ENCODE data around the gene THEM5.
"Not testable (repeated sequence)": the region's sequence is repeated elsewhere in the genome, so short reads cannot be mapped to it uniquely, and the experiment has no call there.

The THEM5 gene, protein sequence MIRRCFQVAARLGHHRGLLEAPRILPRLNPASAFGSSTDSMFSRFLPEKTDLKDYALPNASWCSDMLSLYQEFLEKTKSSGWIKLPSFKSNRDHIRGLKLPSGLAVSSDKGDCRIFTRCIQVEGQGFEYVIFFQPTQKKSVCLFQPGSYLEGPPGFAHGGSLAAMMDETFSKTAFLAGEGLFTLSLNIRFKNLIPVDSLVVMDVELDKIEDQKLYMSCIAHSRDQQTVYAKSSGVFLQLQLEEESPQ

DNA sequence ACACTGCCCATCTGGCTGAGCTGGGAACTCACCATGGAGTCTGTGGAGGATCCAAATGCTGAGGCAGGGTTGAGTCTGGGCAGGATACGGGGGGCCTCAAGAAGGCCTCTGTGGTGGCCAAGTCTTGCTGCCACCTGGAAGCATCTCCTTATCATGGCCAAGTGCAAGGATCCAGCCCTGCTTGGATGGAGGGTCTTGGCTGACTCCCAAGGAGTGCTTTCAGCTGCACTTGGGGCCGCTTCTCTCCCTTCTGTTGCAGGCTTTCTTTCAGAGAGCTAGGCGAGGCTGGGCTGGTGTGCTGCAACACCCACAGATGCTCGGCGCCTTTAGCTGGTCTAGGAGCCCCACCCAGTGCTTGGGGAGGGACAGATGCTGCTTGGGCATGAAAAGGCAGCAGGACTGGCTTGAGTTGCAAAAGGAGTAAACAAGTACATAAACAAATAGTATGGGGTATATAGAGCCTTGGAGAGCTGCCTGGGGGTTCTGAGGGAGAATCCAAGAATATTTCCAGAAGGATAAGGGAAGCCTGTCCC is at the start of gene THEM5:
Gene THEM5 (minus strand): TSS at position 302 of the 533 bp plus-strand sequence. CDS start 147 bp downstream, at position 155.
- H3K27ac Mint-ChIP-seq, result no peak within 1 kb of the TSS
- ATAC-seq (ENCODE audit: low read depth) (no peak), DNase-seq (ENCODE audit: low spot score in 2 of 2) (no peak)
- no peaks in the 10 kb centered on the region for H3K36me3 Mint-ChIP-seq
- no peak within 1 kb of the TSS for H3K4me3 Mint-ChIP-seq
- H3K27me3 Mint-ChIP-seq, result peaks cover 16% of the 10 kb centered on the region
- H3K4me1 Mint-ChIP-seq, result no peaks in the 10 kb centered on the region
- no peaks in the 10 kb centered on the region for H3K9me3 Mint-ChIP-seq

DNA sequence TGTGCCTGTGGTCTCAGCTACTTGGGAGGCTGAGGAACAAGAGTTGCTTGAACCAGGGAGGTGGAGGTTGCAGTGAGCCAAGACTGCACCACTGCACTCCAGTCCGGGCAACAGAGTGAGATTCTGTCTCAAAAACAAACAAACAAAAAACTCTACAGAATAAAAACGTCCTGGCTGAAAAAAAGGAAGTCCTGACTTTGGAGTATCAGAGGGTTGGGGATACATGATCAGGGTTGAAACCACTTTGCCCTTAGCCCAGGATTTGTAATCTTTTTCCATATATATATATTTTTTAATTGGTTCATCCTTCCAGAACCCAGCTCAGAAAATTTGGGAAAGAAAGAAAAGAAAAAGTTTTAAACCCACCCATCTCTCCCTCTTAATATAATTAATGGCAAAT is 49.3 kb upstream of the THEM5 start:
- H3K9me3 Mint-ChIP-seq, result peaks cover 10% of the 10 kb centered on the region
- no peak for DNase-seq (ENCODE audit: low spot score in 2 of 2)
- H3K27ac Mint-ChIP-seq, result no peak overlapping the region
- no peak overlapping the region for H3K4me3 Mint-ChIP-seq
- no peaks in the 10 kb centered on the region for H3K27me3 Mint-ChIP-seq
- peaks cover 9% of the 10 kb centered on the region for H3K4me1 Mint-ChIP-seq
- ATAC-seq (ENCODE audit: low read depth), result no peak
- H3K36me3 Mint-ChIP-seq, result peaks cover 45% of the 10 kb centered on the region

DNA sequence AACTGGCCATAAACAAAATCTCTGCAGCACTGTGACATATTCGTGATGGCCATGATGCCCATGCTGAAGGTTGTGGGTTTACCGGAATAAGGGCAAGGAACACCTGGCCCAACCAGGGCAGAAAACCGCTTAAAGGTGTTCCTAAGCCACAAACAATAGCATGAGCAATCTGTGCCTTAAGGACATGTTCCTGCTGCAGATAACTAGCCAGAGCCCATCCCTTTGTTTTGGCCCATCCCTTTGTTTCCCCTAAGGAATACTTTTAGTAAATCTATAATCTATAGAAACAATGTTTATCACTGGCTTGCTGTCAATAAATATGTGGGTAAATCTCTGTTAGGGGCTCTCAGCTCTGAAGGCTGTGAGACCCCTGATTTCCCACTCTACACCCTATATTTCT is 47.3 kb upstream of the THEM5 start:
- ATAC-seq (ENCODE audit: low read depth); H3K27me3 Mint-ChIP-seq; DNase-seq (ENCODE audit: low spot score in 2 of 2); H3K4me3 Mint-ChIP-seq; H3K27ac Mint-ChIP-seq; H3K4me1 Mint-ChIP-seq: not testable (repeated sequence)
- H3K9me3 Mint-ChIP-seq, result peaks cover 10% of the 10 kb centered on the region
- peaks cover 39% of the 10 kb centered on the region for H3K36me3 Mint-ChIP-seq

DNA sequence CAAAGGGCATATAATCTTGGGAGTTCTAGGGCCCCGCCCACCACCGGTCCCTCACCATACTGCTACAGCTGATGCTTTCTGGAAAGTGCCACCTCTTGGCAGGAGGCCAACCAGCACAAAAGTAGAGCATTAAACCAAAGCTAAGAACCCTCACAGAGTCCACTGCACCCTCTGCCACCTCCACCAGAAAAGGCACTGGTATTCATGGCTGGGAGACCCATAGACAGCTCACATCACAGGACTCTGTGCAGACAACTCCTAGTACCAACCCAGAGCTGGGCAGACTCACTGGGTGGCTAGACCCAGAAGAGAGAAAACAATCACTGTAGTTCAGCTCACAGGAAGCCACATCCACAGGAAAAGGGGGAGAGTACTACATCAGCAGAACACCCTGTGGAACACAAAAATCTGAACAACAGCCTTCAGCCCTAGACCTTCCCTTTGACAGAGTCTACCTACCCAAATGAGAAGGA is 45.0 kb upstream of the THEM5 start:
- H3K4me1 Mint-ChIP-seq, result peaks cover 6% of the 10 kb centered on the region
- no peak for ATAC-seq (ENCODE audit: low read depth)
- H3K27ac Mint-ChIP-seq, result no peak overlapping the region
- H3K9me3 Mint-ChIP-seq, result peaks cover 10% of the 10 kb centered on the region
- peaks cover 33% of the 10 kb centered on the region for H3K36me3 Mint-ChIP-seq
- DNase-seq (ENCODE audit: low spot score in 2 of 2), result no peak
- no peak overlapping the region for H3K4me3 Mint-ChIP-seq
- no peaks in the 10 kb centered on the region for H3K27me3 Mint-ChIP-seq

DNA sequence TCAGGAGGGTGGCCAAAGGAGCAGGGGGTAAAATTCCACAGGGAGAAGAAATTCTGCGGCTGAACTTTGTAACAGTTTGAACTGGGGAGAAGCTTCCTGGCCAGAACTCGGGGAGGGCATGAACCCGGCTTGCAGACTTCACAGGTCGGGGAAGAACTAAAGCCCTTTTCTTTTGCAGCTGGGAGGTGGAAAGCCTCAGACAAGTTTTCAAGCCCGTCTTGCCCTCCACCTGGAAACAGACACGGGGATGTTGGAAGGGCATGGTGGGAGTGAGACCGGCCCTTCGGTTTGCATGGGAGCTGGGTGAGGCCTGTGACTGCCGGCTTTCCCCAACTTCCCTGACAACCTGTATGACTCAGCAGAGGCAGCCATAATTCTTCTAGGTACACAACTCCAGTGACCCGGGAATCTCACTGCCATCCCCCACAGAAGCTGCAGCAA is 44.5 kb upstream of the THEM5 start:
- H3K4me1 Mint-ChIP-seq, result peaks cover 6% of the 10 kb centered on the region
- H3K4me3 Mint-ChIP-seq, result no peak overlapping the region
- DNase-seq (ENCODE audit: low spot score in 2 of 2) (no peak), ATAC-seq (ENCODE audit: low read depth) (no peak)
- H3K9me3 Mint-ChIP-seq, result peaks cover 10% of the 10 kb centered on the region
- peaks cover 37% of the 10 kb centered on the region for H3K36me3 Mint-ChIP-seq
- H3K27me3 Mint-ChIP-seq, result no peaks in the 10 kb centered on the region
- no peak overlapping the region for H3K27ac Mint-ChIP-seq

DNA sequence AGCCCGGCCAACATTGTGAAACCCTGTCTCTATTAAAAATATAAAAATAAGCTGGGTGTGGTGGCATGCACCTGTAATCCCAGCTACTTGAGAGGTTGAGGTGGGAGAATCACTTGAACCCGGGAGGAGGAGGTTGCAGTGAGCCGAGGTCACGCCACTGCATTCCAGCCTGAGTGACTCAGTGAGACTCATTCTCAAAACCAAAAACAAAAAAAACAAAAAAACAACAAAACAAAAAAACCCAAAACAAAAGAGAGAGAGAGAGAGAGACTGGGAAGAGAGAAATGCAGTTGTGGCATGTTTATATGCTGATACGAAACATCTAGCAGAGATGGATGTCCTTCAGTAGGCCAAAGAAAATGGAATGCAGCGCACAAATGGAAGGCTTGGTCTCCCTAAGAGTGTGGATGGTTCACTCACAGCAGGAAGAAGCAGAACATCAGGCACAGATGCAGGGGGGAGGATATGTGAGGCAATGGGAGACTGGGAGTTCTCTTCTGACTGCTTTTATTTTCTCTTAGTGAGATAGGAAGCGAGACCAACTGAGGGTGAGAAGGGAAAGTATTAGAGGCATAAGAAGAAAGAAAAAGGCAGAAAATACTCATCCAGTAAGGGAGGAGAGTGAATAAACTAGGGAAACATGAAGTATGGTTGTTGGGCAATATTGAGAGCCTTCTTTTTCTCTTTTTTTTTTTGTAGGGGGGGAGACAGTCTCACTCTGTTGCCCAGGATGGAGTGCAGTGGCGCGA is 39.8 kb upstream of the THEM5 start:
- Mint-ChIP-seq H3K4me3 (no peak overlapping the region), H3K36me3 (peaks cover 29% of the 10 kb centered on the region), H3K27ac (no peak overlapping the region), H3K27me3 (no peaks in the 10 kb centered on the region), H3K4me1 (no peaks in the 10 kb centered on the region), H3K9me3 (no peaks in the 10 kb centered on the region)
- DNase-seq (ENCODE audit: low spot score in 2 of 2), result no peak
- no peak for ATAC-seq (ENCODE audit: low read depth)

DNA sequence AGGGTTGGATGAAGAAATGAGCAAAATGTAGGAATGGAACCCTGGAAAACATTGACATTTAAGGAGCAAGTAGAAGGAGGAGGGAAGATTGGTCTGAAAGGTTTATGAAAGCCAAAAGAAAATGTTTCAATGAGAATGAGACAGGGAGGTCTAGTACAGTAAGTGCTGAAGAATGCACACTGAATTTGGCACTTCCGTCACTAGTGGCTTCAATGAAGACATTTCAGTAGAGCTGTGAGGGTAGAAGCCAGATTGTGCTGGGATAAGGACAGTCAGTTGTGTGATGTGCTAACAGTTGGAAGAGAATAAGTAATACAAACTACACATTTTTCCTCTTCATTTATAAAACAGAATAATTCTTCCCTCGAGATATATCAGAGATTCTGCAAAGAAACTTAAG is 38.7 kb upstream of the THEM5 start:
- Mint-ChIP-seq H3K36me3 (peaks cover 34% of the 10 kb centered on the region), H3K9me3 (no peaks in the 10 kb centered on the region), H3K4me1 (no peaks in the 10 kb centered on the region), H3K4me3 (no peak overlapping the region), H3K27ac (no peak overlapping the region), H3K27me3 (no peaks in the 10 kb centered on the region)
- ATAC-seq (ENCODE audit: low read depth) (no peak), DNase-seq (ENCODE audit: low spot score in 2 of 2) (no peak)

DNA sequence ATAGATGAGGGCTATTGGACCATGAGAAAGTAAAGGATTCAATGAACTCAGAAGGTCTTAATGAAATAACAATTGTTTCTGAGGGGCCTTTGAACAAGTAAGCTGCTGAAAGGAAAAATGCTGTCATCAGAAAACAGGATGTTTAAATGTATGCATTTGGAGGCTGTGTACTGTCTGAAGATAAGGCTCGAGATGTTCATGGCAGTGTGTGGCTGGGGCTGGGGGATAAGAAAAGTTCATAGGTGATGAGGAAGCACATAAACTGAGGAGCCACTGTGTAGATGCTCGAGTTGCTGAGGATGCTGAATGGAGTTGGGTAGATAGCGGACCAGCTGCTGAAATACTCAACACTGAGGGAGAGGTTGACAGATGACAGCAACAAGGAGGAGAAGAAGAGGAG is 38.0 kb upstream of the THEM5 start:
- no peak for ATAC-seq (ENCODE audit: low read depth)
- no peaks in the 10 kb centered on the region for H3K27me3 Mint-ChIP-seq
- H3K36me3 Mint-ChIP-seq, result peaks cover 38% of the 10 kb centered on the region

DNA sequence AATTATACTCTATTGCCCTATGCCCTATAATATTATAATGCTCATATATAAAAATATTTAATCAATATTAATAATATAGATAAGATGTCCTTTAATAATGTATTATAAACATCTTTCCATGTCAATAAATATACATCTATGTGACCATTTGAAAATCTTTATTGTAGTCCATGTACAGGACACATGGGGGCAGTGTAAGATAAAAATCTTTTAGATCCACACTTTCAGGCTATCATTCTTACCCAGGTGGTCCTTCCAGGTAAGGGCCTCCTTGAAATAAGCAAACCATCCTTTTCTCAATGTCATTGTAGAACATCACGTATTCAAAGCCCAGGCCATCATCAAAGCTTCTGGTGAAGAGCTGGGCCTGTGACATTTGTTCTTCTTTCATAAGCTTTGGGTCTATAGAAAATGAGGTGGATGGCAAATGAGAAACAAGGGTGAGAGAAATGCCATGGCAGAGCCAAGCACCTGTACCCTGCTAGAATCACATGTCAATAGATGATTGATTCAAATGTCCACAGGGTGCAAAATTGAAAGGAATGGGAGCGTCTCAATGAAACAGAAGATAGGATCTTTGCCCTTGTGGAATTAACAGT is 35.6 kb upstream of the THEM5 start:
- no peak overlapping the region for H3K27ac Mint-ChIP-seq
- H3K27me3 Mint-ChIP-seq, result no peaks in the 10 kb centered on the region
- ATAC-seq (ENCODE audit: low read depth), result peak; percentile 42
- H3K36me3 Mint-ChIP-seq, result peaks cover 35% of the 10 kb centered on the region
- H3K4me1 Mint-ChIP-seq, result peaks cover 3% of the 10 kb centered on the region
- no peak overlapping the region for H3K4me3 Mint-ChIP-seq
- DNase-seq (ENCODE audit: low spot score in 2 of 2), result no peak
- H3K9me3 Mint-ChIP-seq, result no peaks in the 10 kb centered on the region

More for the DNA sequence above, 38.0 kb upstream of the THEM5 start:
- peak overlapping the region; percentile 75 for H3K27ac Mint-ChIP-seq
- no peak for DNase-seq (ENCODE audit: low spot score in 2 of 2)
- no peaks in the 10 kb centered on the region for H3K4me1 Mint-ChIP-seq
- no peaks in the 10 kb centered on the region for H3K9me3 Mint-ChIP-seq
- H3K4me3 Mint-ChIP-seq, result no peak overlapping the region

DNA sequence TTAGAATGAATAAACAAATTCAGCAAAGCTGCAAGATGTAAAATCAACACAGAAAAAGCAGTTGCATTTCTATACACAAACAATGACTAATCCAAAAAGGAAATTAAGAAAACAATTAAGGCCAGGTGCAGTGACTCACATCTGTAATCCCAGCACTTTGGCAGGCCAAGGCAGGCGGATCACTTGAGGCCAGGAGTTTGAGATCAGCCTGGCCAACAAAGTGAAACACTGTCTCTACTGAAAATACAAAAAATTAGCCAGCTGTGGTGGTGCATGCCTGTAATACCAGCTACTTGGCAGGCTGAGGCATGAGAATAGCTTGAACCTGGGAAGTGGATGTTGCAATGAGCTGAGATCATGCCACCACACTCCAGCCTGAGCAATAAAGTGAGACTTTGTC is 33.5 kb upstream of the THEM5 start:
- ATAC-seq (ENCODE audit: low read depth), result no peak

DNA sequence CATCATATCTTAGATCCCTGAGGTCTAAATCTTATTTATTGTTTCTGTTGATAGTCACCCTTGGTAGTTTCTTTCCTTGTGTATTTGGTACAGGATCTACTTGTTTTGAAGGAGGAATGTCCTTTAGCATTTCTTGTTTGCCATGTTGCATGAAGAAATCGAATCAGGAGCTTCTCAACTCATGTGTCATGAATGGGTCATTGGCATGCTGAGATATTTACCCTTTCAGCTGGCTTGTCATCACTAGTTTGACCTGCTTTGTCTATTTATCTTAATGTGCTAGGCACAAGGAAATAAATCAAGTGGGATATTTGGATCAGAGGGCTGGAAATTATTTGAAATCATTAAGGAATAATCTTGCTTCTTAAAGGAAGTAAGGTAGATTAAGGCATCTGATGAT is 32.0 kb upstream of the THEM5 start:
- H3K27me3 Mint-ChIP-seq, result no peaks in the 10 kb centered on the region
- no peak overlapping the region for H3K4me3 Mint-ChIP-seq
- no peaks in the 10 kb centered on the region for H3K9me3 Mint-ChIP-seq
- no peak overlapping the region for H3K27ac Mint-ChIP-seq
- peaks cover 19% of the 10 kb centered on the region for H3K36me3 Mint-ChIP-seq
- ATAC-seq (ENCODE audit: low read depth) (no peak), DNase-seq (ENCODE audit: low spot score in 2 of 2) (no peak)
- H3K4me1 Mint-ChIP-seq, result peaks cover 3% of the 10 kb centered on the region

More for the DNA sequence above, 33.5 kb upstream of the THEM5 start:
- Mint-ChIP-seq H3K27ac (no peak overlapping the region), H3K4me3 (no peak overlapping the region), H3K36me3 (peaks cover 27% of the 10 kb centered on the region), H3K27me3 (no peaks in the 10 kb centered on the region), H3K4me1 (peaks cover 3% of the 10 kb centered on the region), H3K9me3 (no peaks in the 10 kb centered on the region)
- no peak for DNase-seq (ENCODE audit: low spot score in 2 of 2)

DNA sequence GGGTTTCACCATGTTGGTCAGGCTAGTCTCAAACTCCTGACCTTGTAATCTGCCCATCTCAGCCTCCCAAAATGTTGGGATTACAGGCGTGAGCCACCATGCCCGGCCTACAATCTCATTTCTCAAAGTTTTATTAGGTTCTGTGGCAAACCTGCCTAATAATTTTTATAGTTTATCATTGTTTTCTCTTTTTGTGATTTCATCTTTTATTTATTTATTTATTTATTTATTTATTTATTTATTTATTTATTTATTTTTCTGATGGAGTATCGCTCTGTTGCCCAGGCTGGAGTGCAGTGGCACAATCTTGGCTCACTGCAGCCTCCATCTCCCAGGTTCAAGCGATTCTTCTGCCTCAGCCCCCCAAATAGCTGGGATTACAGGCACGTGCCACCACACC is 31.4 kb upstream of the THEM5 start:
- peaks cover 19% of the 10 kb centered on the region for H3K36me3 Mint-ChIP-seq
- H3K4me3 Mint-ChIP-seq; ATAC-seq (ENCODE audit: low read depth); H3K9me3 Mint-ChIP-seq; DNase-seq (ENCODE audit: low spot score in 2 of 2); H3K4me1 Mint-ChIP-seq; H3K27me3 Mint-ChIP-seq; H3K27ac Mint-ChIP-seq: not testable (repeated sequence)

DNA sequence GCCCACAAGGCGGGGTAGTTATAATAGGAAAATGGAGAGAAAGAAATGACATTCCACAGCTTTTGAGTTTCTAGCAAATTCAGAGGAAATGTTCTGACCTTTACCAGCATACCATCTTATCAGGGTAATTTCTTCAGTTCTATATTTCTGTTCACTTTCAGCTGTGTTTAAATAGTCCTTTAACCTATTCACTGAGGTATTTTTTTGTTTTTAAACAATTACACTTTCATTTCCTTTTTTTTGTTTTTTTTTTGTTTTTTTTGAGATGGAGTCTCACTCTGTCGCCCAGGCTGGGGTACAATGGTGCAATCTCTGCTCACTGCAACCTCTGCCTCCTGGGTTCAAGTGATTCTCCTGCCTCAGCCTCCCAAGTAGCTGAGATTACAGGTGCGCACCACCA is 30.9 kb upstream of the THEM5 start:
- H3K9me3 Mint-ChIP-seq; H3K4me3 Mint-ChIP-seq; DNase-seq (ENCODE audit: low spot score in 2 of 2); H3K4me1 Mint-ChIP-seq; H3K27ac Mint-ChIP-seq; H3K27me3 Mint-ChIP-seq: not testable (repeated sequence)
- ATAC-seq (ENCODE audit: low read depth), result peak; percentile 52
- H3K36me3 Mint-ChIP-seq, result peaks cover 19% of the 10 kb centered on the region

DNA sequence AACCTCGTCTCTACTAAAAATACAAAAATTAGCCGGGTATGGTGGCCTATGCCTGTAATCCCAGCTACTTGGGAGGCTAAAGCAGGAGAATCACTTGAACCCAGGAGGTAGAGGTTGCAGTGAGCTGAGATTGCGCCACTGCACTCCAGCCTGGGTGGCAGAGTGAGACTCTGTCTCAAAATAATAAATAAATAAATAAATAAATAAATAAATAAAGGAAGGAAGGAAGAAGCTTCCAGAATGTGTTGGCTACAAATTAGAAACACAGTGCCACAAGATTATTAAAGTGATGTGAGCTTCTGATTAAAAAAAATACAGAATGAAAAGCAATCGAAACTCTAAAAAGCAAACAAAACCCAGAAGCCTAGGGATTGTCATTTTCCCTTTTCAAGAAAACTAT is 30.4 kb upstream of the THEM5 start:
- H3K27ac Mint-ChIP-seq; DNase-seq (ENCODE audit: low spot score in 2 of 2); H3K4me3 Mint-ChIP-seq; ATAC-seq (ENCODE audit: low read depth); H3K4me1 Mint-ChIP-seq; H3K9me3 Mint-ChIP-seq; H3K27me3 Mint-ChIP-seq: not testable (repeated sequence)
- peaks cover 15% of the 10 kb centered on the region for H3K36me3 Mint-ChIP-seq

Measured in memory B cell (primary cell).